HG02610 (cell line): Measurements from ENCODE around the gene NINJ2.
"Not testable (repeated sequence)": the region's sequence is repeated elsewhere in the genome, so short reads cannot be mapped to it uniquely, and the experiment has no call there.

Source experiments
- ATAC-seq: cut with Tn5 transposase; IDR thresholded peaks from one replicate; pipeline ENCODE4 v1.9.1; 2021; ENCODE audit warnings: mild to moderate bottlenecking, moderate library complexity; ENCODE audit not compliant: unreplicated experiment

Gene NINJ2

DNA sequence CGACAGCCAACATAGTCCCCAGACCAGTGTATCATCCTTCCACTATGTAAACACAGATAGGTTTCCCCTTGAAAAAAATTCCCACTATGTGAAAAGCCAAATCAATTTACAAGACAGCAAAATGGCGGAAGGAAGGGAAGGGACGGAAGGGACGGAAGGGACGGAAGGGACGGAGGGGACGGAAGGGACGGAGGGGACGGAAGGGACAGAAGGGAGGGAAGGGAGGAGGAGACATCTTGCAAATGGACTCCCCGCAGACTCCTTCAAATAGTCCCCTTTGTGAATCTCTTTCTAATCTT, 75.3 kb downstream of the NINJ2 start:
- ATAC-seq: no peak

DNA sequence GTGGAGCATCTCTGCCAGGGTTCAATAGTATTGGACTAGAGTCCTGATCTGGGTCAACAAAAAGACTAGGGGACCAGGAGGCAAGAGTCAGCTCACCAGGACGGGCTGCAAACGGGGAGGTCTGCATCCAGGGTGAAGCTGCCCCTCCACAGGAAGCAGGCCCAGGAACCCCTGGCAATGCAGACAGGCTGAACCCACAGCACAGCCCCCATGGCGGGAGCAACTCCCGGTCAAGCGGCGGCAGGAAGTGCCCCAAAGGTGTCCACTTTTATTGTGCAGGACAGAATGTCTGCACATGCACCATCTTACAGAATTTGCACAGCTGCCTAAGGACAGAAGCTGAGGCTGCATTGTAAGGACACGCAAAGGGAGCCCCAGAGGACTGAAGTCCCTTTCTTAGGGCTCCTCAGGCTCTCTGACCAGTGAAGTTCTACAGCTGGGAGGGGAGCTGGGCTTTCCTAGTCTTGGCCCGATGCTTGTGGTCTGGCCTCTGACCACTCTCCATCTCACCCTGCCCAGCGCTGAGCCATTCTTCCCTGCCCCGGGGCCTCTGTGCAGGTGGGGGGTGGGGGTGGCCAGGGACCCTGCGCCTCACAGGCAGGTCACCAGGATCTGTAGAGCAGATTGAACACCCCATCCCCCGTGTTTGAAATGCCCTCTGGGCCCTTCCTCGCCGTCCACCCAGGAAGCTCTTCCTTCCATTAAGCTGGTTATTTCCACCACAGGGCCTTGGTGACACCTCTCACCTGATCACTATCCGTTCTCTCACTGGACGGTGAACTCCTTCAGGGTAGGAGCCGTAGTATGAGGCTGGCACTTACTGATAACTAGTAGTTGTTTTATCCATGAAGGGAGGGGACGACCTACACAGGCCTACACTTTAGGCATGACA, 75.9 kb downstream of the NINJ2 start:
- no peak for ATAC-seq

DNA sequence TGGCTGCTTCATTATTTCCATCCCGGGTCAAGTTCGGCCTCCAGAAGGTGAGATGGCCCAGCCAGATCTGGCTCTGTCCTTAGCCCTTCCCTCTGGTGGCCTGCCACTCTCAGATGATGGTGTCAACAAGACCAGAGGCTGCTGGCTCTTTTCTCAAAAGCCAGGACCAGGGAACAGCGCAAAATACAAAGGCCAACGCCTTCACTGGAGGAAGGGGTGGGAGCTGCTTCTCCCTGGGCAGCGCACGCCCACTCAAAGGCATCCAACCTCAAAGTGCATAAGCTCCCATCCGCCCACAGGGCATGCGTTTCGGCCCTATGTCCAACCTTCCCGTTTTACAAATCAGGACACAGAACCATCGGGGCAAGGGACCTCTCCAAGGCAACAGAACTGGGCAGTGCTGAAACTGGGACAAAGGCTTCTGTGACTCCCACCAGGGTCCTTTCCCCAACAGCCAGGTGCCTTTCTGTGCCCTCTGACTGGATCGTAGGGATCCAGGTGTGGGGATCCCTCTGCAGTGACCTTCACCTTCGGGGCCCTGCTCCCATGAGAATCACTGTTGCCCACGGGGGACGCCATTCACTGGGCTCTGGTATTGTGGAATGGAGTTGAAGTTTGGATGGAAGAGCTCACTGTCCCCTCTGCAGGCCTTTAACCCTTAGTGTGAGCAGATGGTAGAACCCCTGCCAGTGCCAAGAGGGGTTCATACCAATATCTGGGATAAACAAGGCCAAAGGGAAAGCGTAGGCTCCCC, 76.8 kb downstream of the NINJ2 start:
- no peak for ATAC-seq

DNA sequence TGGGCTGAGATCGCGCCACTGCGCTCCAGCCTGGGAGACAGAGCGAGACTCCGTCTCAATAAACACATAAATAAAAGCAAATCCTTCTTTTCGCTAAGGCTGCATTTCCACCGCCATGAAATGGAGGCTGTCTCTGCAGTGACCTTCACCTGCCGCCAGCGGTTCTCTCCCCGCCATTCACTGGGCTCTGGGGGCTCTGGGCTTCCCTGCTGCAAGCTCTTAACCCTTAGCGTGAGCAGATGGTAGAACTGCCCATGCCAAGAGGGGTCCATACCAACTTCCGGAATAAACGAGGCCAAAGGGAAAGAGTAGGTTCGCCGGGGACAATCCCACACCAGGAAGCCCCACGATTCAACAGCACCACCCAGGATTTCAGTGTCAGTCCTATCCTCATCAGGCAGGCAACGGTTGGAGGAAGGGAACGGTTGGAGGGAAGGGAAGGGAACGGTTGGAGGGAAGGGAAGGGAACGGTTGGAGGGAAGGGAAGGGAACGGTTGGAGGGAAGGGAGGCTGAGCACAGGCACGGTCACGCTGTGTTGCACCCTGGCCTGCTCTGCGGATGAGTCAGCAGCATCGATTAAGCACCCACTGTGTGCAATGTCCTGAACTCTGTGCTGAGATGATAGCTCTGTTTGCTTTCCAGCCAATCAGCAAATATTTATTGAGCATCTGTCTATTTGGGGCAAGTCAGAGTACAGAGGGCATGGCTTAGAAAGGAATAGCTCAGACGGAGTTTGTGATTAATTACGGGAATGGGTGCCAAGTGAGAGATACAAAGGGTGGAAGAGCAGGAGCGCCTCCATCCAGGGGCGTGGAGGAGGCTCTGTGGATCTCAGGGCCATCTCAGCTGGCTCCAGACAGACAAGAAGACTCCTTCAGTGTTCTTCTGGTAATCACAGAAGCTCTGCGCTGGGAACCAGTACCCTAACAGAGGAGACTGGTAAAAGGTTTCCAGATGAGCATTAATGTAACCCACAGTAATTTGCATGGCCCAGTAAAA, 77.9 kb downstream of the NINJ2 start:
- no peak for ATAC-seq

DNA sequence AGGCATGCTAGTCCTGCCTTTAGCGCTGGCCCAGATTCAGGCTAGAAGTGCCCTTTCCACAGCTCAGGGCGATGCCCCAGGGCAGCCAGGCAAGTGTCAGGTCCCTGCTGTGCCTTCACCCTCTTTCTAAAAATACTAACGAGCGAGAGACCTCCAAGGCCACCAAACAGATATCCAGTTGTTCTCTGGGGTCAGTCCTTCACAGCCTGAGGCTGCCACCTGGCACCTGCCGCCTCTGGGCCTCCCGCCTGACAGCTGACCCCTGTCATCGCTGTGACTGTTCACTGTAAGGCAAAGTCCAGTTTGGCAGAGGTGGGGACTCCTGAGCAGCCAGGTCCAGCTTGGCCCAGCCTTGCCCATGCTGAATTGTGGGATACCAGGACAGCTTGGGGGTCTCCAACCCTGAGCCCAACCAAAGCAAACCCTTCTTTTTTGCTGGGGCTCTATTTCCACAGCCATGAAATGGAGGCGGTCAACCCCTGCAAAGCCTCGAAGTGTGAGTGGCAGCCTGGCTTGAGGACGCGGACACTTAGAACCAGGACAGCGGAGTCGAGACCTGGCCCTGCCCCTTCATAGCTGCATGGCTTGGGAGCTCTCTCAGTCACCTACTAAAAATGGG, 79.9 kb downstream of the NINJ2 start:
- ATAC-seq: no peak

DNA sequence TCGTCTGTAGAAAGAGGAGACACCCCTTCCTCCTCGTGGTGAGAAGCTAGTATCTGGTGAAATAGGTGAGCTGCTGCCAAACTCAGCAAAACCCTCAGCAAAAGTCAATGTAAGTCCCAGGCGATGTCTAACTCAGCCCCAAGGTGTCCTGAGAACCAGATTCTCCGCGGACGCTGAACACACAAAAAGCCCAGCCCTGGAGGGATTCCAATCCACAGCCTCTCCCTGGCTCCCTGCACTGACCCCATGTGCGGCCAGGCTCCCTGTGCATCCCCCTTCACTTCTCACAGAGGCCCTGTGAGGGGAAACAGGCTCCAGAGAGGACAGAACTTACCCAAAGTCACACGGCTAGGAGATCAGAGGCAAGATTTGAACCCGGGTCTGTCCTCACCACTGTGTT, 81.5 kb downstream of the NINJ2 start:
- ATAC-seq: no peak

DNA sequence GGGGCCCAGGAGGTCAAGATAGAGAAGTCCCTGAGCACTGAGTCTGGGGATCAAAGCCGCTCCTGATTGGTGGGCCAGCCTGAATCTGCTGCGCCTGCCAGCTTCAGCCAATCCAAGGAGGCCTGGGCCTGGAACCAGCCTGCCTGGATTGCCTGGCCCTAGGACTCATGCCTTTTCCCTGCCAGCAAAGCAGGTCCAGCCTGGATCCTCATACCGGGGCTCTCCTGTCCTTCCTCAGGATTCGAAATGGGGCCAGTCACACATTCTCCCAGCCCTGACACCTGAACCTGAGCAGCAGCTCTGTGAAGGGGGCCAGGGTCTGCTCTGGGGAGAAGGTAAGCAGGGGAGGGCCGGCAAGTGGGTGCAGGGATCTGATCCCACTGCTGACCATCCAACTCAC, 81.9 kb downstream of the NINJ2 start:
- no peak for ATAC-seq

DNA sequence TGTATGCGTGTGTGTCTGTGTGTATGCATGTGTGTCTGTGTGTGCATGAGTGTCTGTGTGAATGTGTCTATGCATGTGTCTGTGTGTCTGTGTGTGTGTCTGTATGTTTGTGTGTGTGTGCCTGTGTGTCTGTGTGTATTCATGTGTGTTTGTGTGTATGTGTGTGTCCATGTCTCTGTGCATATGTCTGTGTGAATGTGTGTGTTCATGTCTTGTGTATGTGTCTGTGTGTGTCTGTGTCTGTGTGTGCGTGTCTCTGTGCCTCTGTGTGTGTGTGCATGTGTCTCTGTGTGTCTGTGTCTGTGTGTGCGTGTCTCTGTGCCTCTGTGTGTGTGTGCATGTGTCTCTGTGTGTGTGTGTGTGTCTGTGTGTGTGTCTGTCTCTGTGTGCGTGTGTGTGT, 82.4 kb downstream of the NINJ2 start:
- no peak for ATAC-seq

DNA sequence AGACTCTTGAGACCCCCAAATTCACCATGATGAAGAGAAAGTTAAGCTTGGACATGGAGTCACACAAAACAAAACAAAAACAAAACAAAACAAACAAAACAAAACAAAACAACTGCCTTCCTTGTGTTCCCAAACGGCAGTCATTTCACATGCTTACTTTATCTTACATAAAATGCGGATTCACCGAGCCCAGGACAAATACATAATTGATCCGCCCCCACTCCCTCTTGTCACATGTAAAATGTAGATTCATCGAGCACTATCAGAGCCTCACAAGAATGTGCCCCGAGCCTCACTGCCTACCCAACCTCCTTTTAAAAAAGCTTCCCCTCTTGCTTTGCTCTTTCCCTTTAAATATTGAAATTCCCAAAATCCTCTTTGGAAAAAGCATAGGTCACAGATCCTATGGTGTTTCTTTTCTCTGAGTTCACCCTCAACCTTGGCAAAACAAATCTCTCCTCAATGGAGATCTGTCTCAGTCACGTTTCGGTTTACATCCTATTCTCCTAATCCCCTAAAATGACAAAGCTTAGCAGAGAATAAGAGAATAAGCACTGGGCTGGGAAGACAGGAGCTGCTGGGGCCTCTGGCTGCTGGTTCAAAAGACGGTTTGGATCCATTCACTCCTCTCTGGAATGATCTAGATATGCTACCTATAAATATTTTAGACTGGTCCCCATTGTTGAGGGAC, 83.7 kb downstream of the NINJ2 start:
- ATAC-seq: no peak

DNA sequence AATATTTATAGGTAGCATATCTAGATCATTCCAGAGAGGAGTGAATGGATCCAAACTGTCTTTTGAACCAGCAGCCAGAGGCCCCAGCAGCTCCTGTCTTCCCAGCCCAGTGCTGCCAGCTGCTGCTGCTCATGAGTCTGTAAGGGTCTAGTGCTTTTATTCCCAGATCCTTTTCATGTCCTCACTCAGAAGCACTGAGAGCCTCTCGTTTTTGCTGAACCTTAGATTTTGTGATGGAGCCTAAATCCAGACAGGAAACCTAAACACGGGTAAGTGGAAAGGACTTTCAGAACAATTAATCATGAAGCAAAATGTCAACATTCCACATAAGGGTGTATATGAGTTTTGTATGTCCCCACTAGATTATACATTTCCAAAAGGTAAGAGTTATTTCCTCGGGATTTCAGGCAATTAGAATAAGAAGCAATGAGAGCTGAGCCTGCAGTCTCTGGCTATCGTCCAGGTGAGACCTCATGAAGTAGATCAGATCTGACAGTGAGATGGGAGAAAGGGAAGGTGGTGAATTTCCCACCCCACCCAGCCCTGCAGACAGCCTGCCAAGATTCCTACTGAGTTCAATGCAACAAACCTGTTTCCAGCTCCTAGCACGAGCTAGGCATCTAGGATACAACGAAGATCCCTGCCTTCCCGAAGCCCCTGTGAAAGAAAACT, 84.4 kb downstream of the NINJ2 start:
- no peak for ATAC-seq

DNA sequence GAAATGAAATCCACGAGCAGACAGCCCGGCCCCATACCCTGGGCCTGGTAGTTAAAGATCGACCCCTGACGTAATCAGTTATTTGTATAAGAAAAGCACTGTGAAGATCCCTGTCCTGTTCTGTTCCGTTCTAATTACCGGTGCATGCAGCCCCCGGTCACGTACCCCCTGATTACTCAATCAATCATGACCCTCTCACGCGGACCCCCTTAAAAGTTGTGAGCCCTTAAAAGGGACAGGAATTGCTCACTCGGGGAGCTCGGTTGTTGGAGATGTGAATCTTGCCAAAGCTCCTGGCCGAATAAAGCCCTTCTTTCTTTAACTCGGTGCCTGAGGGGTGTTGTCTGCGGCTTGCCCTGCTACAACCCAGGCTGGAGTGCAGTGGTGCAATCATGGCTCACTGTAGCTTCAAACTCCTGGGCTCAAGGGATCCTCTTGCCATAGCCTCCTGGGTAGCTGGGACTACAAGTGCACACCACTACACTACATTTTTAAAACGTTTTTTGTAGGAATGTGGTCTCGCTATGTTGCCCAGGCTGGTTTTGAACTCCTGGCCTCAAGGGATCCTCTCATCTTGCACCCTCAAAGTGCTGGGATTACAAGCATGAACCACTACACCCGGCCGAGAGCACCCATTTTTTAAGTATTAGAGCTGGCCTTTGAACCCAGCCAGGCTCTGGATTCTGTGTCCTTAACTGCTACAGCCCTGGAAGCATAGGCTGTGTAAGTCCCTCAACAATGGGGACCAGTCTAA, 85.1 kb downstream of the NINJ2 start:
- ATAC-seq: not testable (repeated sequence)

DNA sequence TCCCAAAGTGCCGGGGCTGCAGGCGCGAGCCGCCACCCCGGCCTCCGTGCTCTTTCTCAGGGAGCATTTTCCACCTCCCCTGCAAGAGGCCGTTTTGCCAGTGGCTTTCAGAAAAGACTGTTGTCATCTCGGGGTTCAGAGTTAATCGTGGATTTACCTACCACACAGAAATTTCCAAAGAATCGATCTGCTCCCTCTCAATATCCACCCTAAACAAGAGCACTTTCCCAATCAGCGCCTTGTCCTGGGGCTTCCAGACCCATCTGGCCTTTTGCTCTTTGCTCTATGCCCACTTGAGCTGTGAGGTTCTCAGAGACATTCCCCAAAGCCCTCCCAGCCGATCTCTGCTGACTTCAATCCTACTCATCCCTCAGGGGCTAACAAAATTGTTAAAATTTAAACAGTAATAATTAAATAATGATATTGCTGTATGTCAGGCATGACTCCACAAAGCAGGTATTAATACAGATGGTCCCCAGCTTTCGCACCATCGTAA, 86.6 kb downstream of the NINJ2 start:
- ATAC-seq: no peak

DNA sequence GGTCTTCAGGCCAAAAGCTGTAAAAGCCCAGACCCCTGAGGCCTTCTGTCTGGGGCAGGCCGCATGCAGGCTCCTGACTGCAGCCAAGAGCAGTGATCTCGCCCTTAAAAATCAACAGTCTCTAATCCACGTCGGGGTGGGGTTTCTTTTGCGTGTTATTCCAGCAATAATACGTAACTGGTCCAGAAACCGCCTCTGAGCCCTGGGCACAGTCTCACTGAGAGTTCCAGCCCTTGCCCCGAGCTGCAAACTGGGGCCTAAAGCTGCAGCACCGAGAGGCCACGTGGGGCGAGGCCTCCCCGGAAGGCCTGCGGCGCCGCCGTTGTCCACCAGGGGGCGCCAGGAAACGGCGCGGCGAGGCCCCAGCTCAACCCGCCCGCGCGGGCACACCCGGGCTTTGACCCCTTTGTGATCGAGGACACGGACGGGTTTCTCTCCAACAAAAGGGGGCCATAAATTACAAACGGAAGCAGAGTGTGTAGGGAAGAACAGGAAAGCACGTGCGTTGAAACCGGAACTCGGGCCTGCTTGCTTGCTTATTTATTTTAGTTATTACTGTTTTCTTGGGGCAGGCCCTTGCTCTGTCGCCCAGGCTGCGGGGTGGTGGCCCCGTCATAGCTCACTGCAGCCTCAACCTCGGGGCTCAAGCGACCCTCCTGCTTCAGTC, 87.2 kb downstream of the NINJ2 start:
- ATAC-seq: peak; percentile 59

DNA sequence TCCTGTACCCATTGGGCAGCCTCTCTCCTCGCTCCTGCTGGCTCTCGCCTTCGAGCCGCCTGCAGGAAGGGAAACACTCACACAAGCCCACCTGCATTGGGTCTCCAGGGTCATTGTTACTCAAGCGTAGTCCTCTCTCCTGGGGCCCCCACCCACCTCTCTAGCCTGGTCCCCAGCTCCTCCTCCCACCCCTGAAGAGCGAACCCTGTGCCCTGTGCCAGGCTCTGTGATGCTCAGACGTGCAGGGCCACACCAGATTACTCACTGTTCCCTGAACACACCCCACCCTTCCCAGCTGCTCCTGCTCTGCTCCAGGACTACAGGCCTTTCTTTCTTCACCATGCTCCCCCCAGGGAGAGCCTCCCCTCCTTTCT, 88.1 kb downstream of the NINJ2 start:
- ATAC-seq: no peak

DNA sequence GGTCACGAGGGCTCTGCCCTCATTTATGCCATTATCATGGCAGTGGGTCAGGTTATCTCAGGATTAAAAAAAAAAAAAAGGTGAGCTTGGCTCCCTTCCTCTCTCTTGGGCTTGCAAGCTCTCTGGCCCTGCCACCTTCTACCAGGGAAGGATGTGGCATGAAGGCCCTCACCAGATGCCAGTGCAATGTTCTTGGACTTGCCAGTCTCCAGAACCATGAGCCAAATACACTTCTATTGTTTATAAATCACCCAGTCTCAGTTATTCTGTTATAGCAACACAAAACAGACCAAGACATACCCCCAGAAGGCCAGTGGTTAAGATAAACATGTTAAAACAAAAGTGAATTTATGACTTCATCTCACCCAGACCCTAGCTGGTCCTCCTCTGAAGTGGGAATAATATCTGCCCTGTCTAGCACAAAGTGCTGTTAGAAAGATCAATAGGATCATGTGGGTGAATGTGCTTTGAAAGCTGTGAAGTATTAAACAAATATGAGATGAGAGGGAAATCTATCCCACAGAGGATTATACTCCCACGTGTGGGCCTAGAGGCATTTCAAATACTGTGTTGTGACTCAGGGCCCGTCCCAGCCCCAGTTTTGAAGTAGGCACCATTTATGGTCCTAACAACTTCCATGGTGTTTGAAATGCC, 88.6 kb downstream of the NINJ2 start:
- no peak for ATAC-seq

DNA sequence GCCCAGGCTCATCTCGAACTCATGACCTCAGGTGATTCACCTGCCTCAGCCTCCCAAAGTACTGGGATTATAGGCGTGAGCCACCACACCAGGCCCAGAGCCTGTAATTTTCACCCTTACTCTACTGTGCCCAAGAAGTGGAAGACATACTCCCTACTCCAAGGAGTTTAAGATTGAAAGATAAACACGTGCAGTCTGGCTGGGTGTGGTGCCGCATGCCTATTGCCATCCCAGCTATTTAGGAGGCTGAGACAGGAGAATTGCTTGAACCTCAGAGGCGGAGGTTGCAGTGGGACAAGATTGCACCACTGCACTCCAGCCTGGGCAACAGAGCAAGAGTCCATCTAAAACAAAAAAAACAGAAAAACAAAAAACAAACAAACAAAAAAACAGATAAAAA, 90.0 kb downstream of the NINJ2 start:
- ATAC-seq: no peak

DNA sequence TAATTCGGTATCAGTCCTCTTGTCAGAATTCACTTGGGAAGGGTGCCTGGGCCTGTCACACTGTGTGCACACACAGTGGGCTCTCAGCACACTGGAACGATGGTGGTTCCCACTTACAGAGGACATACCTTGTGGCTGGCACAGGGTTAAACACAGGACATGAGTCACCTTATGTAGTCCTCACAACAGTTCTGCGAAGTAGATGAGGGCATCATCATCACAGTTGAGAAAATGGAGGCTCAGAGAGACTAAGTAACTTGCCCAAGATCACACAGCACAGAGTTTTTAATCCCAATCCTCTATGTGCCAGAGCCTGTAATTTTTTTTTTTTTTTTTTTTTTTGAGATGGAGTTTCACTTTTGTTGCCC, 90.7 kb downstream of the NINJ2 start:
- no peak for ATAC-seq
